Upper lobe of right lung (tissue), 1 donor: ENCODE results near the gene ZNF593. TPM values are rescaled to one million over a fixed set of nuclear protein-coding genes. Genes with fewer than 3 reads are reported as not detected.

ENCODE experiments used
- ATAC-seq: fragments of 200-7000 bp; cut with Tn5 transposase; one replicate; pipeline ENCODE4 v1.9.1; 2020; ENCODE audit warnings: mild to moderate bottlenecking, moderate library complexity
- DNase-seq: peaks from one replicate; pipeline ENCODE4 v3.0.0-alpha.2; 2020
- H3K27ac ChIP-seq: fragments of 200-600 bp; one replicate; pipeline ENCODE4 v1.8.0; 2022
- H3K27me3 ChIP-seq: fragments of 200-600 bp; one replicate; pipeline ENCODE4 v1.8.0; 2022; ENCODE audit warnings: mild to moderate bottlenecking
- H3K36me3 ChIP-seq: fragments of 200-600 bp; one replicate; pipeline ENCODE4 v1.8.0; 2022
- H3K4me1 ChIP-seq: fragments of 200-600 bp; one replicate; pipeline ENCODE4 v1.8.0; 2022
- H3K4me3 ChIP-seq: fragments of 200-600 bp; one replicate; pipeline ENCODE4 v1.8.0; 2022; ENCODE audit warnings: mild to moderate bottlenecking
- H3K9me3 ChIP-seq: fragments of 200-600 bp; one replicate; pipeline ENCODE4 v1.8.0; 2022
- CTCF ChIP-seq: fragments of 200-600 bp; IDR thresholded peaks from one replicate; pipeline ENCODE4 v1.8.0; 2022; ENCODE audit warnings: antibody characterized with exemption
- intact Hi-C: fragments of 100-400 bp; cut with DNase I; formaldehyde crosslinking; loops from one replicate; pipeline ENCODE4 v1.11.0; 2022
- total RNA-seq: library from RNA; stranded (reverse); fragmentation: NEBNext Ultra II Directional; extraction: Animal tissue kit (Norgen Biotek cat#: 25700); gene quantifications from one replicate; pipeline ENCODE4 v1.2.1, GENCODE V29; 2021
- donor health status: DM: no; HTN: yes; CAD: no; lungs with severe emphysema.

ZNF593 gene
- total RNA-seq, 1 donor from 2014 or later: 22.6 TPM

GRCh38 chr1:26195805-26196204 lies 26.1 kb downstream of the ZNF593 start:
- no peak overlapping the region for H3K4me3 ChIP-seq
- H3K27ac ChIP-seq: no peak overlapping the region
- H3K9me3 ChIP-seq: no peaks in the 10 kb centered on the region
- H3K4me1 ChIP-seq: no peaks in the 10 kb centered on the region
- H3K36me3 ChIP-seq: no peaks in the 10 kb centered on the region
- DNase-seq (no peak), ATAC-seq (no peak)
- H3K27me3 ChIP-seq: no peaks in the 10 kb centered on the region
- no peak for TF ChIP-seq CTCF
- intact Hi-C loops: no loop called here

- Histone ChIP-seq H3K4me3 (no peak overlapping the region), H3K4me1 (no peaks in the 10 kb centered on the region), H3K27ac (no peak overlapping the region), H3K36me3 (no peaks in the 10 kb centered on the region), H3K27me3 (no peaks in the 10 kb centered on the region), H3K9me3 (no peaks in the 10 kb centered on the region)
- intact Hi-C loops: no loop called here
- DNase-seq: no peak
- TF ChIP-seq CTCF: no peak
- no peak for ATAC-seq
Measured at GRCh38 chr1:26197301-26197700, 27.6 kb downstream of the ZNF593 start.

GRCh38 chr1:26197813-26198212 lies 28.1 kb downstream of the ZNF593 start:
- ATAC-seq: no peak
- TF ChIP-seq CTCF: no peak
- intact Hi-C loops: no loop called here
- Histone ChIP-seq H3K36me3 (no peaks in the 10 kb centered on the region), H3K27me3 (no peaks in the 10 kb centered on the region), H3K4me1 (no peaks in the 10 kb centered on the region), H3K27ac (no peak overlapping the region), H3K4me3 (no peak overlapping the region), H3K9me3 (no peaks in the 10 kb centered on the region)
- DNase-seq: no peak

- no peak for TF ChIP-seq CTCF
- Histone ChIP-seq H3K9me3 (no peaks in the 10 kb centered on the region), H3K27me3 (no peaks in the 10 kb centered on the region), H3K4me1 (no peaks in the 10 kb centered on the region), H3K4me3 (no peak overlapping the region), H3K27ac (no peak overlapping the region), H3K36me3 (no peaks in the 10 kb centered on the region)
- no peak for DNase-seq
- no peak for ATAC-seq
- intact Hi-C loops: no loop called here
Measured at GRCh38 chr1:26200413-26200812, 30.7 kb downstream of the ZNF593 start.

GRCh38 chr1:26203642-26204318 lies 34.1 kb downstream of the ZNF593 start:
- ATAC-seq (no peak), DNase-seq (no peak)
- Histone ChIP-seq H3K27me3 (no peaks in the 10 kb centered on the region), H3K4me3 (no peak overlapping the region), H3K27ac (no peak overlapping the region), H3K9me3 (no peaks in the 10 kb centered on the region), H3K4me1 (no peaks in the 10 kb centered on the region), H3K36me3 (no peaks in the 10 kb centered on the region)
- intact Hi-C loops: no loop called here
- no peak for TF ChIP-seq CTCF
